Fibroblast of lung (primary cell): Measurements from ENCODE around the gene ADGRG3. TPM values are rescaled to one million over a fixed set of nuclear protein-coding genes. Genes with fewer than 3 reads are reported as not detected.

Experiments used
- DNase-seq, 2 donors: peaks; one replicate each; pipeline versions ENCODE4 v3.0.0 to v3.0.0-alpha.2; 2010; ENCODE audit warnings: low read depth in 2 of 2
- H2AFZ ChIP-seq: 2 replicates; pipeline ENCODE4 v1.5.1; 2012; ENCODE audit warnings: low read length, control low read depth, inconsistent platforms
- H3K27ac ChIP-seq: 2 replicates; pipeline ENCODE4 v1.5.1; 2011; ENCODE audit warnings: low read length, control low read depth; ENCODE audit not compliant: insufficient read depth
- H3K27me3 ChIP-seq: 2 replicates; pipeline ENCODE4 v1.5.1; 2011; ENCODE audit warnings: mild to moderate bottlenecking, low read length; ENCODE audit not compliant: control insufficient read depth, insufficient read depth
- H3K36me3 ChIP-seq: 2 replicates; pipeline ENCODE4 v1.5.1; 2011; ENCODE audit warnings: low read length; ENCODE audit not compliant: control insufficient read depth, insufficient read depth
- H3K4me1 ChIP-seq: 2 replicates; pipeline ENCODE4 v1.5.1; 2011; ENCODE audit warnings: low read length; ENCODE audit not compliant: control insufficient read depth, insufficient read depth; ENCODE audit errors: extremely low read depth
- H3K4me2 ChIP-seq: 2 replicates; pipeline ENCODE4 v1.5.1; 2011; ENCODE audit warnings: low read length, control low read depth; ENCODE audit not compliant: insufficient read depth; ENCODE audit errors: extremely low read depth
- H3K4me3 ChIP-seq, 4 experiments: fragments of 200-600 bp in 1 of 4; sonication (generic) in 1 of 4; replicated peaks in 1 of 4; 2 replicates each; pipeline ENCODE4 v1.5.1; 2011 to 2016; ENCODE audit warnings: low read length in 4 of 4, low read depth in 3 of 4, mild to moderate bottlenecking in 3 of 4, control low read depth in 2 of 4, inconsistent platforms in 1 of 4, mixed read lengths in 1 of 4; ENCODE audit not compliant: insufficient read depth in 1 of 4; ENCODE audit errors: control extremely low read depth in 1 of 4
- H3K79me2 ChIP-seq: 2 replicates; pipeline ENCODE4 v1.5.1; 2012; ENCODE audit warnings: mild to moderate bottlenecking, low read length, inconsistent platforms; ENCODE audit not compliant: control insufficient read depth, insufficient read depth
- H3K9ac ChIP-seq: 2 replicates; pipeline ENCODE4 v1.5.1; 2011; ENCODE audit warnings: mild to moderate bottlenecking, low read length, control low read depth; ENCODE audit not compliant: insufficient read depth
- H3K9me3 ChIP-seq: 2 replicates; pipeline ENCODE4 v1.5.1; 2012; ENCODE audit warnings: low read depth, low read length; ENCODE audit not compliant: control insufficient read depth, insufficient read depth
- H4K20me1 ChIP-seq: 2 replicates; pipeline ENCODE4 v1.5.1; 2011; ENCODE audit warnings: low read length; ENCODE audit not compliant: control insufficient read depth, insufficient read depth; ENCODE audit errors: extremely low read depth
- CTCF ChIP-seq, 2 donors: IDR thresholded peaks in 1 of 2; conservative IDR thresholded peaks in 1 of 2; 1 replicate in 1 of 2; 2 replicates in 1 of 2; pipeline ENCODE4 v1.5.1; 2011 to 2012; ENCODE audit warnings: low read length in 2 of 2, control low read depth in 1 of 2, inconsistent platforms in 1 of 2, low read depth in 1 of 2, mild to moderate bottlenecking in 1 of 2
- EZH2 ChIP-seq: IDR thresholded peaks from 2 replicates; pipeline ENCODE4 v1.5.1; 2012; ENCODE audit warnings: low read length, control low read depth, mild to moderate bottlenecking; ENCODE audit errors: missing control alignments
- polyA plus RNA-seq, 2 donors: library from polyadenylated mRNA; depleted of rRNA in 1 of 2; stranded (reverse) in 1 of 2; unstranded in 1 of 2; fragments of >200 nt; gene quantifications; 2 replicates each; pipeline ENCODE4 v1.2.1, GENCODE V29; 2011 to 2012; ENCODE audit warnings: missing spikeins in 1 of 2
- total RNA-seq: library from RNA; depleted of rRNA; stranded (reverse); fragments of >200 nt; gene quantifications from 2 replicates; pipeline ENCODE4 v1.2.1, GENCODE V29; 2014

The ADGRG3 gene
- total and polyA plus RNA-seq, 2 donors (not counting 1 experiment from before 2014, with no cell fraction given), result not detected

GRCh38 chr16:57656342-57656955 is 11.7 kb upstream of the ADGRG3 start:
- DNase-seq, result no peak
- no peak overlapping the region for H3K9ac ChIP-seq
- H4K20me1 ChIP-seq, result no peaks in the 10 kb centered on the region
- H3K27ac ChIP-seq, result no peak overlapping the region
- H2AFZ ChIP-seq, result no peak overlapping the region
- H3K36me3 ChIP-seq, result no peaks in the 10 kb centered on the region
- H3K4me2 ChIP-seq, result no peak overlapping the region
- H3K4me1 ChIP-seq, result no peaks in the 10 kb centered on the region
- no peaks in the 10 kb centered on the region for H3K9me3 ChIP-seq
- no peak for TF ChIP-seq CTCF (conservative IDR thresholded peaks at IDR 0.05 in 1 of 2, IDR thresholded peaks at IDR 0.05 in 1 of 2; ENCODE audit: low read depth in 1 of 2, low read length in 2 of 2)
- TF ChIP-seq EZH2, result no peak
- no peak overlapping the region for H3K4me3 ChIP-seq
- H3K79me2 ChIP-seq, result no peaks in the 10 kb centered on the region
- no peaks in the 10 kb centered on the region for H3K27me3 ChIP-seq

GRCh38 chr16:57657228-57657627 is 10.9 kb upstream of the ADGRG3 start:
- Histone ChIP-seq H3K27ac (no peak overlapping the region), H3K9me3 (no peaks in the 10 kb centered on the region), H3K4me2 (no peak overlapping the region), H3K79me2 (no peaks in the 10 kb centered on the region), H3K36me3 (no peaks in the 10 kb centered on the region), H3K27me3 (no peaks in the 10 kb centered on the region), H4K20me1 (no peaks in the 10 kb centered on the region), H3K4me3 (no peak overlapping the region), H2AFZ (no peak overlapping the region), H3K4me1 (no peaks in the 10 kb centered on the region), H3K9ac (no peak overlapping the region)
- DNase-seq, result no peak
- TF ChIP-seq CTCF (conservative IDR thresholded peaks at IDR 0.05 in 1 of 2, IDR thresholded peaks at IDR 0.05 in 1 of 2; ENCODE audit: low read depth in 1 of 2, low read length in 2 of 2) (no peak), EZH2 (no peak)

- Histone ChIP-seq H2AFZ (no peak overlapping the region), H3K4me3 (no peak overlapping the region), H3K36me3 (no peaks in the 10 kb centered on the region), H3K27ac (no peak overlapping the region), H3K4me1 (no peaks in the 10 kb centered on the region), H3K79me2 (no peaks in the 10 kb centered on the region), H3K27me3 (no peaks in the 10 kb centered on the region), H4K20me1 (no peaks in the 10 kb centered on the region), H3K9me3 (no peaks in the 10 kb centered on the region), H3K9ac (no peak overlapping the region), H3K4me2 (no peak overlapping the region)
- TF ChIP-seq CTCF (conservative IDR thresholded peaks at IDR 0.05 in 1 of 2, IDR thresholded peaks at IDR 0.05 in 1 of 2; ENCODE audit: low read depth in 1 of 2, low read length in 2 of 2) (no peak), EZH2 (no peak)
- no peak for DNase-seq
Measured at GRCh38 chr16:57658130-57658877, 9.8 kb upstream of the ADGRG3 start.
